NCI-H524 treated with DMSO at 0.1 percent for 48 hours (cell line): ENCODE measurements around the gene RFPL4AL1.
"Not testable (repeated sequence)": the region's sequence is repeated elsewhere in the genome, so short reads cannot be mapped to it uniquely, and the experiment has no call there.

Experiments used
- DNase-seq: peaks from one replicate; lab custom pipeline; 2025; lab: John Stamatoyannopoulos, UW

RFPL4AL1 gene

DNA sequence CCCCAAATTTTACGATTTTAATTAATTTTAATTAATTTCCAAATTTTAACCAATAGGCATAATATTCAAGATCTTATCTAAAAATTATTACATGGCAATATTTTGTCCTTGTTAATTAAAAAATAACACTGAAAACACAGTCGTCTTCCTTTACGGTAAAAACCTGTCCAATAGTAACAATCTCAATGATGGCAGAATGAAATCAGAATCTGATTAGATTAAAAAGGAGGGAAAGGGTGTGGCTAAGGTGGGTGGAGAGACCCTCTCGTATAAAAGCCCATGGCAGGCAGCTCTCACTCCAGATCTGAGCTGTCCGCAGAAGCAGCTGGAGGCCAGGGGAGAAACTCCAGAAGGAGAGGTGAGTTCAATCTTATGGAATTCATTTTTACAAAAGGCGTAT is at the start of gene RFPL4AL1:
Gene RFPL4AL1, plus strand, starts transcription at position 301 of the 400 bp plus-strand sequence. CDS start 2,687 bp downstream, outside the sequence.
- DNase-seq = not testable (repeated sequence)

DNA sequence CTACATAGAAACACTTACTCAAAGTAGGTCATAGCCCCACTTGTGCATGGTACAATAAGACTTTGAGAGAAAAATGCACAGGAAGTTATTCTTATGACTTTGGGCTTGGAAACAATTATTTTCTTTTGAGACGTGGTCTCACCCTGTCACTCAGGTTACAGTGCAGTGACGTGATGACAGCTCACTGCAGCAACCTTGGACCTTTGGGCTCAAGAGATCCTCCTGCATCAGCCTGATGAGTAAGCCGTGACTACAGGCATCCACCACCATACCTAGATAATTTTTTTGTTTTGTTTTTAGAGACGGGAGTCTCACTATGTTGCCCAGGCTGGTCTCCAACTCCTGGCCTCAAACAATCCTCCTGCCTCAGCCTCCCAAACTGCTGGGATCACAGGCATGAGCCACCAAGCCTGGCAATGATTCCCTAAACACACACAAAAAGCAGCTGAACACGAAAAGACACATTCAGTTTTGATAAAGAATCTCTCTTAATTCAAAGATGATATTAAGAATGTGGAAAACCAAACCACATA is 48.6 kb upstream of the RFPL4AL1 start:
- DNase-seq = no peak

DNA sequence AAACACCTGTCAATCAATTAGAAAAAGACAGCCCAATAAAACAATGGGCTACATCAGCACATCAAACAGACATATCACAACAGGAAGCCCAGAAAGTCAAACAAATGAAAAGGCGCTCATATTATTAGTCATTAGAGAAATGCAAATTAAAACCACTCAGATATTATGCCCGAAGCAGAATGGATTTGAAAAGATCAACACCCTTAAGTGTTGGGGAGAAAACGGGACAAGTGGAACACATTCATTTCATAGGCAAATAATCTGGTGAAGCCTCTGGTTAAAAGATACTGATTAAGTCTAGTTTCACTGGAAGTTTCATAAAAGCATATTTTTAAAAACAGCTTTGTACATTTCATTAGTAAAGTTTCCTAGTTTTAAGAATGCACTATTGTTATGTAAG is 48.1 kb upstream of the RFPL4AL1 start:
- DNase-seq = no peak

DNA sequence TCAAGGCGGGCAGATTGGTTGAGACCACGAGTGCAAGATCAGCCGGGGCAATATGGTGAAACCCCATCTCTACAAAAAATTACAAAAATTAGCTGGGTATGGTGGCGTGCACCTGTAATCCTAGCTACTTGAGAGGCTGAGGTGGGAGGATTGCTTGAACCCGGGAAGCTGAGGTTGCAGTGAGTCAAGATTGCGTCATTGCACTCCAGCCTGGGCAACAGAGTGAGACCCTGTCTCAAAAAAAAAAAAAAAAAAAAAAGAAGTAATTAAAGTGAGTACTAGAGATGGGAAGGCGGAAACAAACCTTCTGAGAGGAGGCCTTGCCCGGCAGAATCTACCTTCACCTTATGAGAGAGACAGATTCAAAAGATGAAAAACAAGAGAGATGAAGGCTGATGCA is 45.4 kb upstream of the RFPL4AL1 start:
- DNase-seq = no peak

DNA sequence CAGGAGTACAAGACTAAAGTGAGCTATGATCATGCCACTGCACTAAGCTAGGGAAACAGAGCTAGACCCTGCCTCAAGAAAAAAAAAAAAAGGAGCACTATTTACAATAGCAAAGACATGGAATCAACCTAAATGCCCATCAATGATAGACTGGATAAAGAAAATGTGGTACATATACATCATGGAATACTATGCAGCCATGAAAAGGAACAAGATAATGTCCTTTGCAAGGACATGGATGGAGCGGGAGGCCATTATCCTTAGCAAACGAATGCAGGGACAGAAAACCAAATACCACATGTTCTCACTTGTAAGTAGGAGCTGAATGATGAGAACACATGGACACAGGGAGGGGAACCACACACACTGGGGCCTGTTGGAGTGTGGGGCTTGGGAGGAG is 38.5 kb upstream of the RFPL4AL1 start:
- DNase-seq = not testable (repeated sequence)

DNA sequence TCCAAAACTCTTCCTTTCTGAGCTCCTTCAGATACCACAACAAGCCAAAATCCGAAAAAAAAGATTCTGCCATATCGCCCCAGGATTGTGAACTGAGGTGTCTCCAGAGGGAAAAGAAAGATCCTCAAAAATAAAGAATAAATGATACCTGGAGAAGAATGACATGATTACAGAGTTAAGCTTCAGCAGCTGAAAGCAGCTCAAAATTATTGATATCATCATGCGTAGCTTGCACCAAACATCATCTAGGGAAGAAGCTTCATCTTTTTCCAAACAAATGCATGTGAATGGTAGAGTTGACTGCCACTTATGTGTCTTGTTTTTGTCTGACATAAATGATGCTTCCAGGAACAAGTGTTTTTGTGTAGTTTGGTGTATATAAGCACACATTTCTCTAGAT is 30.6 kb upstream of the RFPL4AL1 start, which contains the start of gene NLRP9:
Gene NLRP9, minus strand, starts transcription at position 101 of the 400 bp plus-strand sequence. Its CDS starts 28 bp downstream, at position 73.
- DNase-seq = no peak

DNA sequence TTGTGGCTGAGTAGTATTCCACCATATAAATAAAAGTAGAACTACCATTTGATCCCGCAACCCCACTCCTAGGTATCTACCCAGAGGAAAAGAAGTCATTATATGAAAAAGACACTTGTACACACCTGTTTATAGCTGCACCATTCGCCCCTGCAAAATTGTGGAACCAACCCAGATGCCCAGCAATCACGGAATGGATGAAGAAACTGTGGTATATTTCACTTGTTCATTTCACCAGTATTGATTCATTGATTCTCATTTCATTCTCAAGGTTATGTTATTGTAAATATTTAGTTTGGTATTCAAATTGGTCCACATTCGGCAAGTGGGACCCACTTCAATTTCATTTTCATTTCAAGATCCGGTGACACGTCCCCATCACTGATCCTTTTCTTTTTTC is 18.2 kb upstream of the RFPL4AL1 start:
- DNase-seq = no peak

DNA sequence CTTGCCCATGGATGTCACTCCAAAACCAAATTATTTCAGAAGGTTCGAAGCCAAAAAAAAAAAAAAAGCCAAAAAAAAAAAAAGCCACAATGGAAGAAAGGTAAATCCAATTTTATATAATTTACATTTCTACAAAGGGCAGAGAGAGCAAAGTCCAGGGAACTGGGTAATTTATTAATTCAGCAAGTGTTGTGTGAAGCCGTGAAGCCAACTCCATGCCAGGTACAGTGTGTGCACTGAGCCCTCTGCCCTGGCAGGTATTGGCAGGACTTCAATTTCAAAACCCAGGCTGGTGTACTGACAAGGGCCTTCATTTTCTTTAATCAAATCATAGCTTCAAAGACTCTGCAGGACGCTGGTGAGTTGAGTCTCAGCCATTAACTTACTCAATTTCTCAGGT is 15.5 kb upstream of the RFPL4AL1 start:
- no peak for DNase-seq

DNA sequence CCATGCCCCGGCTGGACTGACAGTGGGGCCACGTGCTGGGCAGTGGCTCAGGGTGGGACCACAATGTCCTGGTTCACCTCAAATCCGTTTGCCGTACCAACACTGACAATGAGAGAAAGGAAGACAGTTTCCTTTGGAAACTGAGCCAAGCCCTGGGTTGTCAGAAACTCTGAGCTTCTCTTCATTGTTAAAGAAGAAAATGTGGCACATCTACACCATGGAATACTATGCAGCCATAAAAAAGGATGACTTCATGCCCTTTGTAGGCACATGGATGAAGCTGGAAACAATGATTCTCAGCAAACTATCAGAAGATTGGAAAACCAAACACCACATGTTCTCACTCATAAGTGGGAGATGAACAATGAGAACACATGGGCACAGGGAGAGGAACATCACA is 12.1 kb upstream of the RFPL4AL1 start:
- DNase-seq = not testable (repeated sequence)

DNA sequence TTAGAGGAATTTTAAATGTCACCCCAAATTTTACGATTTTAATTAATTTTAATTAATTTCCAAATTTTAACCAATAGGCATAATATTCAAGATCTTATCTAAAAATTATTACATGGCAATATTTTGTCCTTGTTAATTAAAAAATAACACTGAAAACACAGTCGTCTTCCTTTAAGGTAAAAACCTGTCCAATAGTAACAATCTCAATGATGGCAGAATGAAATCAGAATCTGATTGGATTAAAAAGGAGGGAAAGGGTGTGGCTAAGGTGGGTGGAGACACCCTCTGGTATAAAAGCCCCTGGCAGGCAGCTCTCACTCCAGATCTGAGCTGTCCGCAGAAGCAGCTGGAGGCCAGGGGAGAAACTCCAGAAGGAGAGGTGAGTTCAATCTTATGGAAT is 10.1 kb upstream of the RFPL4AL1 start, which contains the start of gene RFPL4A:
Gene RFPL4A, plus strand, starts transcription at position 301 of the 400 bp plus-strand sequence. CDS start 2,704 bp downstream, outside the sequence.
- not testable (repeated sequence) for DNase-seq

DNA sequence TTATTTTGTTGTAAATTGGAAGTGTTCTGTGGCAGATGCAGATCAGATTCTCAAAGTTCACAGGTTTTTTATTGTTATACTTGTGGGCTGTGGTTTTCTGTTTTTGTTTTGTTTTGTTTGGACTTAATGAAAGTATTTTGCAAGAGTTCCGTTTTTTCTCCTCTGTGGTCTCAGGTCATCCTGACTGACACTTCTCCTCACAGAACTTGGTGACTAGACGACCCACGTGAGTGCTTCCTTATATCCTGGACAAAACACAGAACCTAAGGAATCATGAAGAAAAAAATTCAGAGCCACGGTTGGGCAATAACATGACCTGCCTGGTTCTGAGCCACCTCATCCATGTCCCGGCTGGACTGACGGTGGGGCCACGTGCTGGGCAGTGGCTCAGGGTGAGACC is 2.5 kb upstream of the RFPL4AL1 start:
- DNase-seq = no peak

DNA sequence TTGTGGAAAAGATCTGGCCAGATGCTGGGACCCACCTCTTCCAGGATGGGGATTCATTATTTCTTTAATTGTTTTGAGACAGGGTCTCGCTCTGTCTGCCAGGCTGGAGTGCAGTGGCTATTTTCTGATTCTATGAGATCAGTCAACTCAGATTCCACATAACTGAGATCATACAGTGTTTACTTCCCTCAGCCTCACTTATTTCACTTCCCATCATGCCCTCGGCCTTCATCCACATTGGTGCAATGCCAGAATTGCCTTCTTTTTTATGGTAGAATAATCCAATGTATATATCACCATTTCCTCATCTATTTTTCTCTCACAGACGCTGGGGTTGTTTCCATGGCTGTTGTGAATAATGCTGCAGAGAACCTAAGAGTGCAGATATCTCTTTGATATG is 714 bp downstream of the RFPL4AL1 start:
- DNase-seq = not testable (repeated sequence)

DNA sequence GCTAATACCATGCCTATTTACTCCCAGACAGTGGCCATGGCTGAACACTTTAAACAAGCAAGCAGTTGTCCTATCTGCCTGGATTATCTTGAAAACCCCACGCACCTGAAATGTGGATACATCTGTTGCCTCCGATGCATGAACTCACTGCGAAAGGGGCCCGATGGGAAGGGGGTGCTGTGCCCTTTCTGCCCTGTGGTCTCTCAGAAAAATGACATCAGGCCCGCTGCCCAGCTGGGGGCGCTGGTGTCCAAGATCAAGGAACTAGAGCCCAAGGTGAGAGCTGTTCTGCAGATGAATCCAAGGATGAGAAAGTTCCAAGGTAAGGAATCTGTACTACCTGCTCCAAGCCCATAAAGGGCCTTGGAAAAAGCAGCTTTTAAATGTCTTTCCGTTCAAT is 8.6 kb downstream of the RFPL4AL1 start:
- no peak for DNase-seq

DNA sequence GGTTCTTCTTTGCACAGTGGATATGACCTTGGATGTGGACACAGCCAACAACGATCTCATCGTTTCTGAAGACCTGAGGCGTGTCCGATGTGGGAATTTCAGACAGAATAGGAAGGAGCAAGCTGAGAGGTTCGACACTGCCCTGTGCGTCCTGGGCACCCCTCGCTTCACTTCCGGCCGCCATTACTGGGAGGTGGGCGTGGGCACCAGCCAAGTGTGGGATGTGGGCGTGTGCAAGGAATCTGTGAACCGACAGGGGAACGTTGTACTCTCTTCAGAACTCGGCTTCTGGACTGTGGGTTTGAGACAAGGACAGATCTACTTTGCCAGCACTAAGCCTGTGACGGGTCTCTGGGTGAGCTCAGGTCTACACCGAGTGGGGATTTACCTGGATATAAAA is 9.4 kb downstream of the RFPL4AL1 start:
- no peak for DNase-seq

DNA sequence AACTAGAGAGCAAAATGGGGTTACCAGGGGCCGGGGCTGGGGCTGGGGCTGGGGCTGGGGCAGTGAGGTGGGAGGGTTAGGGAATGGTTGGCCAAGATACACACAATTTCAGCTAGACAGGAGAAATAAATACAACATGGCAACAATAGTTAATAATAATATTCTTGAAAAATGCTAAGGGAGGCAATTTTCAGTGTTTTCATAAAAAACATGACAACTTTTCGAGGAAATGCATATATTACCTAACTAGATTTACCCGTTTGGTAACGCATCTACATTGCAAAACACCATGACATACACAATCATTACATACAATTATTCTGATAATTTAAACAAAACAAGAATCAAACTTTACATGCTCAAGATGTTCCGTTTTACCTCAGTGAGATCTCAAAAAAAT is 12.2 kb downstream of the RFPL4AL1 start:
- DNase-seq = no peak

DNA sequence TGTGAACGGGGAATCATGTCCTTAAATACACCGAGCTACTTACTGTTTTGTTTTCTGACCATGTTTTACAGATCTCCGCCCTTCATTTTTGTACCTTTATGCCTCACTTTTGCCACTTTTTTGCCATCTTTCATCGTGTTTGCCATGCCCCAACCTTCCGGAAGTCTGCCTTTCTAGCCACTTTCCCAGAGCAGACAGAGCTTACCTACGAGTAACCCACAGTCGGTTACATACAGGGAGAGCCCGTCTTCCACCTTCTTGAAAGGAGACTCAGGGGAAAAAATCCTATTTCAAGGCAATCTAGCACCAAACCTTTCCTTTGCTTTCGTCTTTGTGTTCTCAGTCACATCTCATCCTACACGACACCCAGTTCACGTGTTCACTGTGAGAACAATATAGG is 26.1 kb downstream of the RFPL4AL1 start:
- DNase-seq = no peak

DNA sequence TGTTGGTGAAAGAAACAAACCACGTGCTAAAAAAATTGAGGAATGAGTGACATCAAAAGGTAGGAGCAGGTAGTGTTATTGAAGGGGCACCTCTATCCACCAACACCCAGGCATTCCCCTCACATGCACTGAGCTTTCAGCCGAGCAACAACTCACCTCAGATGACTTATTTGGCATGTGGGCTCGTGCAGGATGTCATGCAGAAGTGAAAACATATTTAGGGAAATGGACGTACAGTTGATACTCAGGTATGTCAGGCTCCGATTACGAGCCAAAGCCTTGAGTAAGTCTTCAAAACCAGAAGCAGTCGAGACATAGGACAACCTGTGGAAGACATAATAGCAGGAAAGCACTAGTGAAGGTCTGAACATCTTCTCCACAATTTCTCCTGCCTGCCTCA is 32.5 kb downstream of the RFPL4AL1 start:
- DNase-seq = no peak

DNA sequence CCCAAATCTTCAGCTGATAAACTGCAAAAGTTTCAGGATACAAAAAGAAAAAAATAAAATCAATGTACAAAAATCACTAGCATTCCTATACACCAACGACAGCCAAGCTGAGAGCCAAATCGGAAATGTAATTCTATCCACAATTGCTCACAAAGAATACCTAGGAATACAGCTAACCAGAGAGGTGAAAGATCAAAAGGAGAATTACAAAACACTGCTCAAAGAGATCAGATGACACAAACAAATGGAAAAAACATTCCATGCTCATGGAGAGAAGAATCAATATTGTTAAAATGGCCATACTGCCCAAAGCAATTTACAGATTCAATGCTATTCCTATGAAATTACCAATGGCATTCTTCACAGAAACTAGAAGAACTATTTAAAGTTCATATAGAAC is 33.4 kb downstream of the RFPL4AL1 start:
- no peak for DNase-seq

DNA sequence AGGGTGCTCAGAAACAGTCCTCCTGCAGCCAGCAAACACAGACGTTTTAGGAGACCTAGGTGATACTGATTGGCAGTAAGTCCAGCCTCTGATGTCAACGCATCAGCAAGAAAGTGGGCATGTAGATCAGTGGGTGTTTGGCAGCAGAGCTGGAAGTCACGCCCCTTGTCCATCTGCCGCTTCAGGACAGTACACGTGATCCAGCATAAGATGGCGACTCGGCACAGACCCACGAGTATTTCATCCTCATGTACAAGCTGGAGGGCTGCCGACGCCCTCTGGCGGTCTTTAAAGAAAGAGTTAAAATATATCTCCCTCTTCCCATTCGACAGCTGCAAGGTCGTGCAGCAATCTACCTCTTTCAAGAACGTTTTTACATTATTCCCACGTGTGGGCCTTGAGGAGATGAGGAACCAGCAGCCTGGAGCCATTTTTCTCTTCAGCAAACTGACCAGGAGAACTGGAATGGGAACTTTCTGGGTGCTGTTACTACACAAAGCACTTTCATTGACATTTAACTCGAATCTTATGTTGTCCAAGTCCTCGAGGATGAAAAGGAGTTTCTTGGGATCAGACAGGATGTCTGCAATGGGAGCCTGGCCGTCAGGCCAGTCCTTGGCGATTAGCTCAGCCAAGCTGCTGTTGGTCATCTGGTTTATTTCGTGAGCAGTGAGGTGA is 40.6 kb downstream of the RFPL4AL1 start:
- DNase-seq = peak; percentile 45

DNA sequence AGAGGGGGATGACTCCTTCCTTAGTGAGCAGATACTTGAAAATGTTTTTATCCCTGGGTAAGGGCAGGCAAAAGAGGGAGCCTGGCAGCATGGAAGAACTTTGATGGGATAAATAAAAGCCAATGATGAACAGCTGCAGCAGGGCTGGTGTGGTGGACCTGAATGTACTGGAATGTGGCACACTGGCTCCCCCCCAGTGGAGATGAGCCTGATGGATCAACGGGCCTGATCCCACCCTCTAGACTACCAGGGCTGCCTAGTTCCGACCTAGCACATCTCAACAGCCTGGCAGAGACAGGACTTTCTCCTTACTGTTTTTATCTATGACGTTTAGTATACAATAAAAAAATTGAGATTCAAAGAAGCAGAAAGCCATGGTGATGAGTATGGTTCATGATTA is 42.4 kb downstream of the RFPL4AL1 start:
- no peak for DNase-seq

DNA sequence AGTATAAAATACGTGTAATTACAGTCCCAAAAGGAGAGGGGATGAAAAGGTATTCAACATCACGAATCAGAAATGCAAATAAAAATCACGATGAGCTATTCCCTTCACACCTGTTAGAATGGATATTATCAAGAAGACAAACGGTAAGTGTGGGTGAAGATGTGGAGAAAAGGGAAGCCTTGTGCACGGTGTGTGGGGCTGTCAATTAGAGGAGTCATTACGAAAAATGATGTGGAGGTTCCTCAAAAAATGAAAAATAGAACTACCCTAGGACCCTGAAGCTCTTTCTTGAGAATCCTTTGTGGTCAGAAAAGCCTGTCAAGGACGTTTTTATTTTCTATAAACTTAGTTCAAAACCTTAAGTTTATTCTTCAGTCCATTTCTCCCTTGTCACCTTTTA is 43.5 kb downstream of the RFPL4AL1 start:
- DNase-seq = no peak

DNA sequence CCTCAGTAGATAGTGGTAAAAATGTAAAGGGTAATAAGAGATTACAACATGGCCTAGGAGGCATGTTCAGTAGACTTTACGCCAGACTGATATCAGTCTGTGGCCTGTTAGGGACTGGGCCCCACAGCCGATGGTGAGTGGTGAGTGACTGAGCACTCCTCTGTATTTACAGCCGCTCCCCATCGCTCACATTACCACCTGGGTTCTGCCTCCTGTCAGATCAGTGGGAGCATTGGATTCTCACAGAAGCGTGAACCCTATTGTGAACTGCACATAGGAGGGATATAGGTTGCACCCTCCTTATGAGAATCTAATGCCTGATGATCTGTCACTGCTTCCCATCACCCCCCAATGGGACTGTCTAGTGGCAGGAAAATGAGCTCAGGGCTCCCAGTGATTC is 45.0 kb downstream of the RFPL4AL1 start:
- no peak for DNase-seq

DNA sequence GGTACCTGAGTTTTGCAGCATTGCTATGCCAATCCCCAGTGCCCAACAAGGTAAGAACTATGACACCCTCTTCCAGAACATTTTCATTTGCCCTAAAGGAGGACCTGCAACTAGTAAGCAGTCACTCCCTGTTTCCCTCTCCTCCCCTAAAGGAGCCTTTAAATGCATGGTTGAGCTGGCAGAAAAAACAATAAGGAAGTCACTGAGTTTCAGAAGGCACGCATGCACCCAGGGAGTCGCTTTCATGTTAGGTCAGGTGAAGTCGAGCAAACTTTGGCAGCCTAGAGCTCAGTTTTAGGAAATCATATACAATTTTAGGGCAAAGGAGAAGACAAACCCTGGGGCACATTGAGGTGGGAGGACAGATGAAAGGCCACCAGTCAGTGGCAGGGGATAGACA is 51.1 kb downstream of the RFPL4AL1 start:
- no peak for DNase-seq
